Measurements from ENCODE around the gene TREML1. TPM values are rescaled to one million over a fixed set of nuclear protein-coding genes. Genes with fewer than 3 reads are reported as not detected.

Gene TREML1
- total RNA-seq, 6 experiments from 2014 or later = not detected

GRCh38 chr6:41100871-41101287 is 53.3 kb downstream of the TREML1 start:
- DNase-seq = no peak
- Mint-ChIP-seq H3K36me3 (ENCODE audit: low read depth) (peaks cover 39% of the 10 kb centered on the region), H3K27ac (no peak overlapping the region), H3K4me3 (no peak overlapping the region), H3K27me3 (ENCODE audit: insufficient read depth) (no peaks in the 10 kb centered on the region), H3K9me3 (no peaks in the 10 kb centered on the region), H3K4me1 (ENCODE audit: low read depth) (peaks cover 30% of the 10 kb centered on the region)
- TF ChIP-seq CTCF (IDR thresholded peaks at IDR 0.05) = no peak

Other genes starting within 250 kb of the TREML1 start
- not detected for gene UNC5CL, start 115.1 kb downstream of the TREML1 start, total RNA-seq (2021; fragmentation: NEBNext Ultra II Directional; extraction: Animal tissue kit (Norgen Biotek cat#: 25700))
- not detected for gene TSPO2, start 111.9 kb downstream of the TREML1 start, total RNA-seq (2021; fragmentation: NEBNext Ultra II Directional; extraction: Animal tissue kit (Norgen Biotek cat#: 25700))
- not detected for gene APOBEC2, start 101.1 kb downstream of the TREML1 start, total RNA-seq (2021; fragmentation: NEBNext Ultra II Directional; extraction: Animal tissue kit (Norgen Biotek cat#: 25700))
- gene OARD1, start 82.0 kb downstream of the TREML1 start, total RNA-seq (2021; fragmentation: NEBNext Ultra II Directional; extraction: Animal tissue kit (Norgen Biotek cat#: 25700)) = 10 to 100 TPM; 10.9 to 14.2 (median 11.8) TPM
- gene NFYA, start 81.4 kb downstream of the TREML1 start, total RNA-seq (2021; fragmentation: NEBNext Ultra II Directional; extraction: Animal tissue kit (Norgen Biotek cat#: 25700)) = 10 to 100 TPM; 14.9 to 20.0 (median 16.7) TPM
- gene TREM2, start 8.8 kb upstream of the TREML1 start, total RNA-seq (2021; fragmentation: NEBNext Ultra II Directional; extraction: Animal tissue kit (Norgen Biotek cat#: 25700)) = not detected
- not detected for gene TREML2, start 46.8 kb upstream of the TREML1 start, total RNA-seq (2021; fragmentation: NEBNext Ultra II Directional; extraction: Animal tissue kit (Norgen Biotek cat#: 25700))
- gene TREML4, start 74.0 kb upstream of the TREML1 start, total RNA-seq (2021; fragmentation: NEBNext Ultra II Directional; extraction: Animal tissue kit (Norgen Biotek cat#: 25700)) = not detected
- gene TREM1, start 132.3 kb upstream of the TREML1 start, total RNA-seq (2021; fragmentation: NEBNext Ultra II Directional; extraction: Animal tissue kit (Norgen Biotek cat#: 25700)) = under 1 TPM in 1 of 6 experiments, not detected in 5; 0.09 TPM
- gene NCR2, start 181.3 kb upstream of the TREML1 start, total RNA-seq (2021; fragmentation: NEBNext Ultra II Directional; extraction: Animal tissue kit (Norgen Biotek cat#: 25700)) = not detected